K562 (cell line): ENCODE results near the gene MANEAL. TPM values are rescaled to one million over a fixed set of nuclear protein-coding genes. Genes with fewer than 3 reads are reported as not detected.

ENCODE experiments used
- ATF1 ChIP-seq, 2 experiments: fragments of 450-650 bp in 1 of 2; IDR thresholded peaks; 2 replicates each; pipeline ENCODE4 v1.6.1; 2016; ENCODE audit warnings: missing compliant biosample characterization in 1 of 2, missing genetic modification characterization in 1 of 2
- DPF2 ChIP-seq: fragments of 450-650 bp; IDR thresholded peaks from 2 replicates; pipeline ENCODE4 v1.6.1; 2016
- EP400 ChIP-seq: fragments of 450-650 bp; IDR thresholded peaks from 2 replicates; pipeline ENCODE4 v1.6.1; 2017; ENCODE audit warnings: antibody characterized with exemption, mild to moderate bottlenecking, moderate library complexity
- ERF ChIP-seq: fragments of 450-650 bp; formaldehyde crosslinking; IDR thresholded peaks from 2 replicates; pipeline ENCODE4 v1.4.0; 2020; ENCODE audit warnings: mild to moderate bottlenecking, mixed read lengths
- ESRRB ChIP-seq: fragments of 250-450 bp; sonication (Bioruptor Pico); IDR thresholded peaks from 2 replicates; pipeline ENCODE4 v1.5.0; 2020; ENCODE audit warnings: mild to moderate bottlenecking, moderate library complexity, borderline replicate concordance
- EZH2 ChIP-seq: IDR thresholded peaks from 2 replicates; pipeline ENCODE4 v1.6.1; 2012; ENCODE audit warnings: low read depth, mild to moderate bottlenecking, inconsistent platforms, low read length, borderline replicate concordance
- FIP1L1 ChIP-seq: fragments of 200-400 bp; formaldehyde crosslinking; IDR thresholded peaks from 2 replicates; pipeline ENCODE4 v1.6.1; 2018; ENCODE audit warnings: mild to moderate bottlenecking, low read depth, low read length; ENCODE audit not compliant: poor library complexity, severe bottlenecking
- GTF2A2 ChIP-seq: IDR thresholded peaks from 2 replicates; pipeline ENCODE4 v1.6.1; 2016; ENCODE audit warnings: mild to moderate bottlenecking, missing genetic modification characterization, missing compliant biosample characterization
- HMGN3 ChIP-seq: IDR thresholded peaks from 2 replicates; pipeline ENCODE4 v1.6.1; 2011; ENCODE audit warnings: borderline replicate concordance, low read depth, mild to moderate bottlenecking, mixed read lengths, low read length; ENCODE audit not compliant: insufficient read length; ENCODE audit errors: extremely low read depth
- HNRNPH1 ChIP-seq: fragments of 200-400 bp; formaldehyde crosslinking; optimal IDR thresholded peaks from 2 replicates; pipeline ENCODE3; 2017; ENCODE audit warnings: low read depth, mild to moderate bottlenecking, low read length, moderate library complexity
- L3MBTL2 ChIP-seq: fragments of 450-650 bp; IDR thresholded peaks from 2 replicates; pipeline ENCODE4 v1.6.1; 2016; ENCODE audit warnings: mild to moderate bottlenecking, moderate library complexity
- MTF1 ChIP-seq: fragments of 250-450 bp; sonication (Bioruptor Pico); IDR thresholded peaks from 2 replicates; pipeline ENCODE4 v1.9.0; 2021; ENCODE audit warnings: moderate library complexity, mild to moderate bottlenecking, inconsistent platforms, borderline replicate concordance
- OTX1 ChIP-seq: fragments of 450-650 bp; formaldehyde crosslinking; IDR thresholded peaks from 2 replicates; pipeline ENCODE4 v1.4.0; 2022; ENCODE audit warnings: mild to moderate bottlenecking
- PCBP2 ChIP-seq: fragments of 200-400 bp; formaldehyde crosslinking; IDR thresholded peaks from 2 replicates; pipeline ENCODE4 v1.6.1; 2018; ENCODE audit warnings: low read length, low read depth, mild to moderate bottlenecking, moderate library complexity; ENCODE audit not compliant: poor library complexity, severe bottlenecking
- RBM14 ChIP-seq: fragments of 200-400 bp; formaldehyde crosslinking; IDR thresholded peaks from 2 replicates; pipeline ENCODE4 v1.6.1; 2018; ENCODE audit warnings: low read depth, mild to moderate bottlenecking, low read length, moderate library complexity, borderline replicate concordance; ENCODE audit not compliant: insufficient read depth
- SMARCE1 ChIP-seq: fragments of 450-650 bp; IDR thresholded peaks from 2 replicates; pipeline ENCODE4 v1.7.1; 2016; ENCODE audit warnings: mild to moderate bottlenecking
- ZNF280B ChIP-seq: fragments of 250-450 bp; sonication (Bioruptor Pico); IDR thresholded peaks from 2 replicates; pipeline ENCODE4 v1.5.1; 2021; ENCODE audit warnings: mild to moderate bottlenecking
- ZNF699 ChIP-seq: fragments of 250-450 bp; sonication (Bioruptor Pico); IDR thresholded peaks from 2 replicates; pipeline ENCODE4 v1.8.0; 2021; ENCODE audit warnings: mild to moderate bottlenecking, moderate library complexity; ENCODE audit not compliant: insufficient replicate concordance
- ZNF76 ChIP-seq: fragments of 250-450 bp; sonication (Bioruptor Pico); IDR thresholded peaks from 2 replicates; pipeline ENCODE4 v1.4.0; 2020; ENCODE audit warnings: mild to moderate bottlenecking, moderate library complexity, borderline replicate concordance
- ZSCAN29 ChIP-seq: fragments of 450-650 bp; IDR thresholded peaks from 2 replicates; pipeline ENCODE4 v1.6.1; 2017
- polyA plus RNA-seq, 8 experiments: library from polyadenylated mRNA; depleted of rRNA in 4 of 8; stranded (reverse) in 5 of 8; unstranded in 3 of 8; fragments of >200 nt; fragmentation: Nextera tagmentation in 2 of 8; fragmentation: Illumina TruSeq in 1 of 8; extraction: Ambion mirVana in 2 of 8; extraction: Trizol in 1 of 8; gene quantifications; 2 replicates each; pipeline versions ENCODE4 v1.2.1 to v1.2.3, GENCODE V29; 2011 to 2014; ENCODE audit warnings: inconsistent platforms in 1 of 8, missing spikeins in 1 of 8
- total RNA-seq, 7 experiments: library from RNA; depleted of rRNA in 6 of 7; stranded (reverse); fragments of >200 nt in 6 of 7; fragmentation: Illumina TruSeq in 2 of 7; extraction: Trizol in 2 of 7; gene quantifications; 2 replicates each; pipeline versions ENCODE4 v1.2.1 to v1.2.3, GENCODE V29; 2011 to 2021; ENCODE audit warnings: low replicate concordance in 1 of 7
- TF ChIP-seq, protein P1 (sequence below): fragments of 250-450 bp; sonication (Bioruptor Pico); IDR thresholded peaks from 2 replicates; pipeline ENCODE4 v1.5.0; 2021; ENCODE audit warnings: mild to moderate bottlenecking, borderline replicate concordance
- TF ChIP-seq, protein P2 (sequence below): sonication (generic); IDR thresholded peaks from 2 replicates; pipeline ENCODE4 v1.6.1; 2016

MANEAL gene
- total and polyA plus RNA-seq, 9 of the 15 experiments (the other 6 are each of a cell fraction or from before 2014, with no cell fraction given): 0.37 to 3.2 (median 1.2) TPM

DNA sequence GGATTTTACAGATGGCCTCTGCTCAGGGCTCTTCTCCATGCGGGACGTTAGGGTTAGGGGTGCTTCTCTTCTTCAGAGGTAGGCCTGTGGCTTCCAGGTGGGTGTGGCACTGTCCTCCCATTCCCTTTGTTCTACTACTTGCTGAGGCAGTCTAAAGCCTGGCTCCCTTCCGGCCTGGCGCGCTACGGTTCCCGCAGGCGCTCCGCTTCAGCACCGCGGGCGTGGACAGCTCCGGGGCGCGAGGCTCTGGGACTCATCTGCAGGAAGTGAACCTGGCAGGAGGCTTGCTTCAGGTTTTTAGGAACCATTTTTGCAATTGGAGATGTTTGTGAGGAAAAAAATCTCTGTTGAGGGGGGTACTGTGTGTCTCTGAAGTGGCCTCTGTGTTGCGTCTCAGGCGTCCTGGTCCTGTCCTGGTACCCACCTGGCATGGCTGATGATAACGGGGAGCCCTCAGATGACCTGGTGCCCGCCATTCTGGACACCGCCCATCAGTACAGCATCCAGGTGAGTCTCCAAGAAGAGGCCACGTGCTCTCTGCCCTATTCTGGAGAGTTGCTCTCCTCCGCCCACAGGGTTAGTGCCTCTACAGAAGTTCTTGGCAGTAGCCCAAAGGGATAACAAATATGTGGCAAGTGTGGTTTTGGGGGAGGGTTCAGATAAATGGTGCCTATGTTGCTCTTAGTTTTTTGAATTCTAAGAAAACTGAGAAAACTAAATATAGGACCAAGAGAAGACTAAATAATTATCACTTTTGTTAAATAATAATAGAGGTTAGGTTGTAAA lies 1.9 kb downstream of the MANEAL start (continued):
- TF ChIP-seq, protein P1, sequence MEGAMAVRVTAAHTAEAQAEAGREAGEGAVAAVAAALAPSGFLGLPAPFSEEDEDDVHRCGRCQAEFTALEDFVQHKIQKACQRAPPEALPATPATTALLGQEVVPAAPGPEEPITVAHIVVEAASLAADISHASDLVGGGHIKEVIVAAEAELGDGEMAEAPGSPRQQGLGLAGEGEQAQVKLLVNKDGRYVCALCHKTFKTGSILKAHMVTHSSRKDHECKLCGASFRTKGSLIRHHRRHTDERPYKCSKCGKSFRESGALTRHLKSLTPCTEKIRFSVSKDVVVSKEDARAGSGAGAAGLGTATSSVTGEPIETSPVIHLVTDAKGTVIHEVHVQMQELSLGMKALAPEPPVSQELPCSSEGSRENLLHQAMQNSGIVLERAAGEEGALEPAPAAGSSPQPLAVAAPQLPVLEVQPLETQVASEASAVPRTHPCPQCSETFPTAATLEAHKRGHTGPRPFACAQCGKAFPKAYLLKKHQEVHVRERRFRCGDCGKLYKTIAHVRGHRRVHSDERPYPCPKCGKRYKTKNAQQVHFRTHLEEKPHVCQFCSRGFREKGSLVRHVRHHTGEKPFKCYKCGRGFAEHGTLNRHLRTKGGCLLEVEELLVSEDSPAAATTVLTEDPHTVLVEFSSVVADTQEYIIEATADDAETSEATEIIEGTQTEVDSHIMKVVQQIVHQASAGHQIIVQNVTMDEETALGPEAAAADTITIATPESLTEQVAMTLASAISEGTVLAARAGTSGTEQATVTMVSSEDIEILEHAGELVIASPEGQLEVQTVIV (CRISPR knock-in tag): no peak
- TF ChIP-seq ATF1 (CRISPR knock-in tag; IDR thresholded peaks at IDR 0.05) (peak; percentile 50; the same call in 1 of the 2 replicates), ATF1 (tag; IDR thresholded peaks at IDR 0.05) (no peak), EP400 (no peak), MTF1 (CRISPR knock-in tag) (no peak), HMGN3 (no peak), ERF (CRISPR knock-in tag) (no peak), L3MBTL2 (peak; percentile 71; the same call in 1 of the 2 replicates), ZNF76 (CRISPR knock-in tag) (no peak), FIP1L1 (no peak), ZSCAN29 (no peak), ESRRB (CRISPR knock-in tag) (no peak), RBM14 (no peak), PCBP2 (no peak), HNRNPH1 (no peak), OTX1 (no peak), GTF2A2 (tag) (no peak), ZNF699 (no peak), SMARCE1 (no peak), DPF2 (no peak), EZH2 (no peak), ZNF280B (CRISPR knock-in tag) (no peak)
- TF ChIP-seq, protein P2, sequence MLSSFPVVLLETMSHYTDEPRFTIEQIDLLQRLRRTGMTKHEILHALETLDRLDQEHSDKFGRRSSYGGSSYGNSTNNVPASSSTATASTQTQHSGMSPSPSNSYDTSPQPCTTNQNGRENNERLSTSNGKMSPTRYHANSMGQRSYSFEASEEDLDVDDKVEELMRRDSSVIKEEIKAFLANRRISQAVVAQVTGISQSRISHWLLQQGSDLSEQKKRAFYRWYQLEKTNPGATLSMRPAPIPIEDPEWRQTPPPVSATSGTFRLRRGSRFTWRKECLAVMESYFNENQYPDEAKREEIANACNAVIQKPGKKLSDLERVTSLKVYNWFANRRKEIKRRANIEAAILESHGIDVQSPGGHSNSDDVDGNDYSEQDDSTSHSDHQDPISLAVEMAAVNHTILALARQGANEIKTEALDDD: no peak
